Liver (tissue), 9 donors: ENCODE results near the gene ZNF280B. TPM values are rescaled to one million over a fixed set of nuclear protein-coding genes. Genes with fewer than 3 reads are reported as not detected.

Experiments used
- DNase-seq: peaks from one replicate; pipeline ENCODE4 v3.0.0-alpha.2; 2017; ENCODE audit warnings: low spot score
- H3K27ac ChIP-seq, 2 donors: one replicate each; pipeline ENCODE4 v1.7.0; 2013; ENCODE audit warnings: inconsistent platforms in 2 of 2, low read length in 2 of 2, control low read depth in 1 of 2, low read depth in 1 of 2, mild to moderate bottlenecking in 1 of 2
- H3K27me3 ChIP-seq, 4 donors: one replicate each; pipeline versions ENCODE4 v1.6.1 to v1.7.0; 2013; ENCODE audit warnings: low read length in 3 of 4, inconsistent platforms in 1 of 4, mild to moderate bottlenecking in 1 of 4, moderate library complexity in 1 of 4; ENCODE audit not compliant: control insufficient read depth in 4 of 4, insufficient read depth in 4 of 4
- H3K36me3 ChIP-seq, 4 donors: one replicate each; pipeline versions ENCODE4 v1.6.1 to v1.7.0; 2013; ENCODE audit warnings: low read length in 3 of 4, mild to moderate bottlenecking in 3 of 4, low read depth in 1 of 4, moderate library complexity in 1 of 4; ENCODE audit not compliant: control insufficient read depth in 4 of 4, insufficient read depth in 3 of 4
- H3K4me1 ChIP-seq, 4 donors: one replicate each; pipeline versions ENCODE4 v1.6.1 to v1.7.0; 2013; ENCODE audit warnings: low read length in 3 of 4, mild to moderate bottlenecking in 3 of 4, moderate library complexity in 1 of 4; ENCODE audit not compliant: control insufficient read depth in 4 of 4, insufficient read depth in 4 of 4
- H3K4me3 ChIP-seq, 3 donors: one replicate each; pipeline versions ENCODE4 v1.6.1 to v1.7.0; 2013; ENCODE audit warnings: low read length in 3 of 3, control low read depth in 1 of 3, low read depth in 1 of 3, mild to moderate bottlenecking in 1 of 3
- H3K9ac ChIP-seq, 2 donors: one replicate each; pipeline ENCODE4 v1.7.0; 2013; ENCODE audit warnings: low read length in 2 of 2, mild to moderate bottlenecking in 2 of 2, moderate library complexity in 2 of 2, control low read depth in 1 of 2, low read depth in 1 of 2
- H3K9me3 ChIP-seq, 4 donors: one replicate each; pipeline versions ENCODE4 v1.6.1 to v1.7.0; 2013; ENCODE audit warnings: low read length in 3 of 4; ENCODE audit not compliant: control insufficient read depth in 4 of 4
- ATF3 ChIP-seq: IDR thresholded peaks from 2 replicates; pipeline ENCODE4 v1.6.1; 2016; ENCODE audit warnings: antibody characterized with exemption
- CTCF ChIP-seq: fragments of 150-350 bp; IDR thresholded peaks from 2 replicates; pipeline ENCODE4 v1.5.1; 2017; ENCODE audit warnings: improper control_type of control experiment, low read depth, low read length; ENCODE audit not compliant: missing input control
- EGR1 ChIP-seq, 2 donors: IDR thresholded peaks; 2 replicates each; pipeline ENCODE4 v1.6.1; 2016 to 2018; ENCODE audit warnings: antibody characterized with exemption in 2 of 2, low read depth in 2 of 2
- FOXA1 ChIP-seq: IDR thresholded peaks from 2 replicates; pipeline ENCODE4 v1.6.1; 2016; ENCODE audit warnings: antibody characterized with exemption
- FOXA2 ChIP-seq: IDR thresholded peaks from 2 replicates; pipeline ENCODE4 v1.6.1; 2016; ENCODE audit warnings: antibody characterized with exemption
- GABPA ChIP-seq, 2 donors: IDR thresholded peaks in 1 of 2; conservative IDR thresholded peaks in 1 of 2; 2 replicates each; pipeline ENCODE4 v1.6.1; 2016; ENCODE audit warnings: antibody characterized with exemption in 2 of 2, mild to moderate bottlenecking in 1 of 2, moderate library complexity in 1 of 2
- HNF4G ChIP-seq: IDR thresholded peaks from 2 replicates; pipeline ENCODE4 v1.6.1; 2016; ENCODE audit warnings: antibody characterized with exemption
- JUND ChIP-seq, 2 donors: IDR thresholded peaks; 2 replicates each; pipeline ENCODE4 v1.6.1; 2016; ENCODE audit warnings: antibody characterized with exemption in 2 of 2
- NR2F2 ChIP-seq: IDR thresholded peaks from 2 replicates; pipeline ENCODE4 v1.6.1; 2016; ENCODE audit warnings: antibody characterized with exemption
- REST ChIP-seq: IDR thresholded peaks from 2 replicates; pipeline ENCODE4 v1.6.1; 2016; ENCODE audit warnings: antibody characterized with exemption, mild to moderate bottlenecking
- RXRA ChIP-seq, 2 donors: IDR thresholded peaks; 2 replicates each; pipeline ENCODE4 v1.6.1; 2017 to 2018; ENCODE audit warnings: antibody characterized with exemption in 2 of 2, mild to moderate bottlenecking in 1 of 2
- SP1 ChIP-seq: IDR thresholded peaks from 2 replicates; pipeline ENCODE4 v1.6.1; 2018; ENCODE audit warnings: antibody characterized with exemption, mild to moderate bottlenecking
- YY1 ChIP-seq: IDR thresholded peaks from 2 replicates; pipeline ENCODE4 v1.6.1; 2016; ENCODE audit warnings: antibody characterized with exemption, mild to moderate bottlenecking
- ZBTB33 ChIP-seq: IDR thresholded peaks from 2 replicates; pipeline ENCODE4 v1.6.1; 2016; ENCODE audit warnings: antibody characterized with exemption
- WGBS: extraction: QIAGEN DNeasy Blood & Tissue Kit; methylation state at CpG from one replicate; pipeline ENCODE4 v1.1.7; 2013; 5-methylcytosine and 5-hydroxymethylcytosine counted together
- polyA plus RNA-seq, 2 donors: library from polyadenylated mRNA; stranded (reverse) in 1 of 2; unstranded in 1 of 2; fragments of 200-250 nt in 1 of 2; fragments of >200 nt in 1 of 2; fragmentation: Nextera tagmentation in 1 of 2; extraction: Ambion mirVana in 1 of 2; gene quantifications; one replicate each; pipeline versions ENCODE4 v1.2.1 to v1.2.3, GENCODE V29; 2013 to 2015
- total RNA-seq, 2 donors: library from RNA; depleted of rRNA; stranded (reverse); fragments of >200 nt; gene quantifications; one replicate each; pipeline ENCODE4 v1.2.3, GENCODE V29; 2014
- donor health status: healthy.
- donor health status: healthy.
- donor health status: healthy.
- donor health status: healthy.
- donor health status: healthy.

Gene ZNF280B
- total and polyA plus RNA-seq, 4 donors: 0.03 to 0.84 (median 0.06) TPM

- Histone ChIP-seq H3K27ac (no peak overlapping the region), H3K4me3 (no peak overlapping the region), H3K9ac (no peak overlapping the region), H3K9me3 (no peaks in the 10 kb centered on the region), H3K36me3 (no peaks in the 10 kb centered on the region), H3K27me3 (no peaks in the 10 kb centered on the region), H3K4me1 (no peaks in the 10 kb centered on the region)
- no peak for DNase-seq
- 84% methylated on average over 1 of the region's 1 CpG for WGBS
- TF ChIP-seq ATF3: no peak
- no peak for TF ChIP-seq FOXA2
- no peak for TF ChIP-seq NR2F2
- TF ChIP-seq YY1: no peak
- no peak for TF ChIP-seq CTCF
- no peak for TF ChIP-seq JUND (IDR thresholded peaks at IDR 0.05)
These were observed 44.6 kb upstream of the ZNF280B start for GRCh38 chr22:22553141-22553540.

- WGBS: 67% methylated on average over 4 of the region's 4 CpGs
- no peaks in the 10 kb centered on the region for H3K4me1 ChIP-seq
- no peaks in the 10 kb centered on the region for H3K9me3 ChIP-seq
- no peaks in the 10 kb centered on the region for H3K36me3 ChIP-seq
- no peak overlapping the region for H3K9ac ChIP-seq
- TF ChIP-seq ZBTB33: no peak
- no peak for TF ChIP-seq HNF4G
- no peak for TF ChIP-seq ATF3
- TF ChIP-seq EGR1 (IDR thresholded peaks at IDR 0.05; ENCODE audit: low read depth in 2 of 2): no peak
- TF ChIP-seq RXRA (IDR thresholded peaks at IDR 0.05): no peak
- no peak for TF ChIP-seq REST
- no peak for TF ChIP-seq FOXA1
- no peak for TF ChIP-seq YY1
- no peak for TF ChIP-seq GABPA (IDR thresholded peaks at IDR 0.05 in 1 of 2, conservative IDR thresholded peaks at IDR 0.05 in 1 of 2)
- no peak for TF ChIP-seq SP1
- no peak for TF ChIP-seq JUND (IDR thresholded peaks at IDR 0.05)
- H3K4me3 ChIP-seq: no peak overlapping the region
- H3K27ac ChIP-seq: no peak overlapping the region
- DNase-seq: no peak
- no peaks in the 10 kb centered on the region for H3K27me3 ChIP-seq
These were observed 44.1 kb upstream of the ZNF280B start for GRCh38 chr22:22552630-22553029.
